AG09319 (cell line): ENCODE measurements around the gene TNFAIP8L2.

Experiments used
- DNase-seq: peaks from one replicate; pipeline ENCODE4 v3.0.0-alpha.2; 2010; ENCODE audit warnings: low read depth; ENCODE audit errors: extremely low read depth
- TF ChIP-seq, protein P1 (sequence below): IDR thresholded peaks from 2 replicates; pipeline ENCODE4 v1.5.1; 2011; ENCODE audit warnings: low read depth, mild to moderate bottlenecking, inconsistent platforms, low read length, moderate library complexity

TNFAIP8L2 gene

GRCh38 chr1:151137789-151138188, 18.7 kb upstream of the TNFAIP8L2 start:
- no peak for DNase-seq
- TF ChIP-seq, protein P1, sequence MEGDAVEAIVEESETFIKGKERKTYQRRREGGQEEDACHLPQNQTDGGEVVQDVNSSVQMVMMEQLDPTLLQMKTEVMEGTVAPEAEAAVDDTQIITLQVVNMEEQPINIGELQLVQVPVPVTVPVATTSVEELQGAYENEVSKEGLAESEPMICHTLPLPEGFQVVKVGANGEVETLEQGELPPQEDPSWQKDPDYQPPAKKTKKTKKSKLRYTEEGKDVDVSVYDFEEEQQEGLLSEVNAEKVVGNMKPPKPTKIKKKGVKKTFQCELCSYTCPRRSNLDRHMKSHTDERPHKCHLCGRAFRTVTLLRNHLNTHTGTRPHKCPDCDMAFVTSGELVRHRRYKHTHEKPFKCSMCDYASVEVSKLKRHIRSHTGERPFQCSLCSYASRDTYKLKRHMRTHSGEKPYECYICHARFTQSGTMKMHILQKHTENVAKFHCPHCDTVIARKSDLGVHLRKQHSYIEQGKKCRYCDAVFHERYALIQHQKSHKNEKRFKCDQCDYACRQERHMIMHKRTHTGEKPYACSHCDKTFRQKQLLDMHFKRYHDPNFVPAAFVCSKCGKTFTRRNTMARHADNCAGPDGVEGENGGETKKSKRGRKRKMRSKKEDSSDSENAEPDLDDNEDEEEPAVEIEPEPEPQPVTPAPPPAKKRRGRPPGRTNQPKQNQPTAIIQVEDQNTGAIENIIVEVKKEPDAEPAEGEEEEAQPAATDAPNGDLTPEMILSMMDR = no peak

DNA sequence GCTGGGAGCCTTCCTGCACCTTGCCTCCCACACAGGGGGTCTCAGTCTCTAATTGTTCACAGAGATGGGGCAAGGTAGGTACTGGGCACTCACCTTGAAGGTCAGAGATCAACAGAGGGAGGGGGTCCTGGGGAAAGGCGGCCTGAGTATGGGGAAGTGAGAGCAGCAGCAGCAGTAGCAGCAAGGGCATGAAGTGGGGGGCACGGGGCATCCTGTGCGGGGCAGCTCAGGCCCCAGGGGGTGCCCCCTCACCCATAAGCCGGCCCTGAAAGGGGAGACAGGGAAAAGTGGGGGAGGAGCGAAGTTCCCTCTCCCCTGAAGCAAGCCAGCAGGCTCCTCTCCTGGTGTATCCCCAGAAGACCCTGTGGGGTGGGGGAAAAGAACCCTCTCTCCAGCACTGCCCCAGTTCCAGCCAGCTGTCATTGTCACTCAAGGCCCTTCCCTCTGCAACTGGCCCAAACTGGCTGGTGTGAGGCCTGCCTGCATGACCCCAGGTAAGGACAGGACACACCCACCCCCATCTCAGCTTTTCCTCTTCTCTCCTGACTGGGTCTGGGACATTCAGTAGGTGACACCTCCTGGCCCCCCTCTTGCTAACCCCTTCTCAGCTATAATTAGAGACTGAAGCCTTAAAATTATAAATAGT, 13.9 kb upstream of the TNFAIP8L2 start:
- TF ChIP-seq, protein P1 = no peak
- no peak for DNase-seq

GRCh38 chr1:151143057-151143435, 13.4 kb upstream of the TNFAIP8L2 start:
- TF ChIP-seq, protein P1 = no peak
- no peak for DNase-seq

- TF ChIP-seq, protein P1 = no peak
- no peak for DNase-seq
These were observed 12.5 kb upstream of the TNFAIP8L2 start for GRCh38 chr1:151143986-151144385.

GRCh38 chr1:151144474-151145303, 11.8 kb upstream of the TNFAIP8L2 start:
- no peak for DNase-seq
- TF ChIP-seq, protein P1 = no peak

- no peak for DNase-seq
- TF ChIP-seq, protein P1 = no peak
These were observed 11.0 kb upstream of the TNFAIP8L2 start for GRCh38 chr1:151145304-151146071.

- no peak for DNase-seq
- TF ChIP-seq, protein P1 = no peak
These were observed 10.4 kb upstream of the TNFAIP8L2 start for GRCh38 chr1:151146072-151146411.
